Lung (tissue), 12 donors: Measurements from ENCODE around the gene TCFL5. TPM values are rescaled to one million over a fixed set of nuclear protein-coding genes. Genes with fewer than 3 reads are reported as not detected.

ENCODE experiments used
- ATAC-seq: fragments of 200-7000 bp; cut with Tn5 transposase; one replicate; pipeline ENCODE4 v1.9.1; 2020; ENCODE audit warnings: moderate number of reproducible peaks; ENCODE audit not compliant: insufficient read depth, low FRiP score
- DNase-seq, 3 donors: peaks; one replicate each; pipeline ENCODE4 v3.0.0-alpha.2; 2013 to 2017
- H3K27ac ChIP-seq, 2 donors: one replicate each; pipeline ENCODE4 v1.5.1; 2013; ENCODE audit warnings: mild to moderate bottlenecking in 2 of 2, moderate library complexity in 2 of 2, control low read depth in 1 of 2, inconsistent platforms in 1 of 2, low read depth in 1 of 2, low read length in 1 of 2
- H3K27me3 ChIP-seq, 3 donors: one replicate each; pipeline ENCODE4 v1.5.1; 2013; ENCODE audit warnings: low read length in 2 of 3; ENCODE audit not compliant: control insufficient read depth in 3 of 3, insufficient read depth in 3 of 3
- H3K36me3 ChIP-seq, 4 donors: one replicate each; pipeline ENCODE4 v1.5.1; 2013; ENCODE audit warnings: low read length in 4 of 4, mild to moderate bottlenecking in 1 of 4, moderate library complexity in 1 of 4; ENCODE audit not compliant: control insufficient read depth in 4 of 4, insufficient read depth in 4 of 4
- H3K4me1 ChIP-seq, 5 donors: one replicate each; pipeline ENCODE4 v1.5.1; 2013; ENCODE audit warnings: low read length in 5 of 5, mild to moderate bottlenecking in 2 of 5, moderate library complexity in 1 of 5; ENCODE audit not compliant: control insufficient read depth in 5 of 5, insufficient read depth in 5 of 5
- H3K4me3 ChIP-seq: one replicate; pipeline ENCODE4 v1.5.1; 2013; ENCODE audit warnings: mild to moderate bottlenecking, control low read depth, moderate library complexity
- H3K9ac ChIP-seq, 2 donors: one replicate each; pipeline ENCODE4 v1.5.1; 2013; ENCODE audit warnings: low read length in 2 of 2, control low read depth in 1 of 2; ENCODE audit not compliant: insufficient read depth in 1 of 2
- H3K9me3 ChIP-seq, 4 donors: one replicate each; pipeline ENCODE4 v1.5.1; 2013; ENCODE audit warnings: low read length in 3 of 4, mild to moderate bottlenecking in 1 of 4, moderate library complexity in 1 of 4; ENCODE audit not compliant: control insufficient read depth in 4 of 4, insufficient read depth in 3 of 4
- CTCF ChIP-seq: IDR thresholded peaks from 2 replicates; pipeline ENCODE4 v1.5.1; 2012; ENCODE audit warnings: mild to moderate bottlenecking; ENCODE audit errors: control extremely low read depth, extremely low read depth
- WGBS, 2 donors: extraction: QIAGEN DNeasy Blood & Tissue Kit; methylation state at CpG; one replicate each; pipeline ENCODE4 v1.1.7; 2013; 5-methylcytosine and 5-hydroxymethylcytosine counted together
- polyA plus RNA-seq, 2 donors: library from polyadenylated mRNA; stranded (reverse); fragments of 200-250 nt; gene quantifications; one replicate each; pipeline ENCODE4 v1.2.1, GENCODE V29; 2013
- total RNA-seq, 2 donors: library from RNA; depleted of rRNA in 1 of 2; stranded (reverse); fragments of >200 nt in 1 of 2; gene quantifications; one replicate each; pipeline ENCODE4 v1.2.1, GENCODE V29; 2014 to 2021
- donor health status: control.
- donor health status: control.
- donor health status: Bipolar disorder and iron deficiency.
- donor health status: healthy.
- donor health status: DM: yes; HTN: yes; CAD: no.

TCFL5 gene
- total and polyA plus RNA-seq, 4 donors = 3.8 to 8.6 (median 6.1) TPM

- no peak for ATAC-seq
- Histone ChIP-seq H3K9ac (no peak overlapping the region), H3K4me1 (peaks cover 0 to 43% (median 11%) of the 10 kb centered on the region in 5 donors), H3K9me3 (no peaks in the 10 kb centered on the region), H3K36me3 (no peaks in the 10 kb centered on the region), H3K27me3 (peaks cover 0 to 2% (median 0%) of the 10 kb centered on the region in 3 donors), H3K4me3 (no peak overlapping the region), H3K27ac (no peak overlapping the region)
- no peak for TF ChIP-seq CTCF
- WGBS, 2 donors = 92 to 98% methylated on average over 10 to 12 of the region's 12 CpGs
- no peak for DNase-seq
These were observed 39.9 kb downstream of the TCFL5 start for GRCh38 chr20:62821726-62822210.

- H3K4me1 ChIP-seq = peaks cover 0 to 48% (median 14%) of the 10 kb centered on the region in 5 donors
These were observed 40.5 kb downstream of the TCFL5 start for GRCh38 chr20:62820962-62821725.

GRCh38 chr20:62820208-62820961, 41.2 kb downstream of the TCFL5 start:
- peaks cover 0 to 3% (median 0%) of the 10 kb centered on the region in 4 donors for H3K9me3 ChIP-seq
- 80 to 85% methylated on average over 22 to 23 of the region's 23 CpGs for WGBS, 2 donors
- no peak overlapping the region for H3K9ac ChIP-seq
- H3K27me3 ChIP-seq = peaks cover 2 to 7% (median 5%) of the 10 kb centered on the region in 3 donors
- DNase-seq (no peak), ATAC-seq (no peak)
- H3K4me1 ChIP-seq = peaks cover 0 to 55% (median 19%) of the 10 kb centered on the region in 5 donors
- no peak overlapping the region for H3K27ac ChIP-seq
- H3K4me3 ChIP-seq = no peak overlapping the region
- no peaks in the 10 kb centered on the region for H3K36me3 ChIP-seq
- TF ChIP-seq CTCF = no peak

More at GRCh38 chr20:62820962-62821725, 40.5 kb downstream of the TCFL5 start:
- DNase-seq (no peak), ATAC-seq (no peak)
- H3K27ac ChIP-seq = no peak overlapping the region
- H3K36me3 ChIP-seq = no peaks in the 10 kb centered on the region
- no peak overlapping the region for H3K4me3 ChIP-seq
- no peaks in the 10 kb centered on the region for H3K9me3 ChIP-seq
- 87 to 93% methylated on average over 19 of the region's 19 CpGs for WGBS, 2 donors
- no peak for TF ChIP-seq CTCF
- H3K27me3 ChIP-seq = peaks cover 0 to 2% (median 2%) of the 10 kb centered on the region in 3 donors
- no peak overlapping the region for H3K9ac ChIP-seq
